NCI-H69 (cell line): ENCODE measurements around the gene CYP46A1.

Experiments
- DNase-seq: peaks from one replicate; lab custom pipeline; 2025; lab: John Stamatoyannopoulos, UW

The CYP46A1 gene

DNA sequence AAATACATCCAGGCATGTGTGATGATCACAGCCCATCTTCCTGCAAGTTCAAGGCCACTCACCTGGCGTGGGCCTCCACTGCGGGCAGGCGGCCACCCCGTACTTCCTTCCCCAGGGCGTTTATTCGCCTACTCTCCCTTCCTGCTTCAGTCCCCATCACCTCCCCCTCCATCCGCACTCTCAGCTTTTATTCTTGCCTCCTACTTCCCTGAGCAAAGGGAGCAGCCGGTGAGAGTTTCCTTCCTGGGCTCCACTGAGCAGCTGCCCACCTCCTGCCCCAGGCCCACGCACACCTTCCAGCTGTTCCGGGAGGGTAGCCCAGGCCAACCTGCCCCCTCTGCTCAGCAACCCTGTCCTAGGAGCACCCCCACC is 4.1 kb downstream of the CYP46A1 start:
- no peak for DNase-seq

- DNase-seq, result no peak
These were observed 4.5 kb downstream of the CYP46A1 start for GRCh38 chr14:99688629-99689028.

GRCh38 chr14:99689266-99690236 is 5.5 kb downstream of the CYP46A1 start:
- no peak for DNase-seq

GRCh38 chr14:99690636-99691035 is 6.5 kb downstream of the CYP46A1 start:
- DNase-seq, result no peak

DNA sequence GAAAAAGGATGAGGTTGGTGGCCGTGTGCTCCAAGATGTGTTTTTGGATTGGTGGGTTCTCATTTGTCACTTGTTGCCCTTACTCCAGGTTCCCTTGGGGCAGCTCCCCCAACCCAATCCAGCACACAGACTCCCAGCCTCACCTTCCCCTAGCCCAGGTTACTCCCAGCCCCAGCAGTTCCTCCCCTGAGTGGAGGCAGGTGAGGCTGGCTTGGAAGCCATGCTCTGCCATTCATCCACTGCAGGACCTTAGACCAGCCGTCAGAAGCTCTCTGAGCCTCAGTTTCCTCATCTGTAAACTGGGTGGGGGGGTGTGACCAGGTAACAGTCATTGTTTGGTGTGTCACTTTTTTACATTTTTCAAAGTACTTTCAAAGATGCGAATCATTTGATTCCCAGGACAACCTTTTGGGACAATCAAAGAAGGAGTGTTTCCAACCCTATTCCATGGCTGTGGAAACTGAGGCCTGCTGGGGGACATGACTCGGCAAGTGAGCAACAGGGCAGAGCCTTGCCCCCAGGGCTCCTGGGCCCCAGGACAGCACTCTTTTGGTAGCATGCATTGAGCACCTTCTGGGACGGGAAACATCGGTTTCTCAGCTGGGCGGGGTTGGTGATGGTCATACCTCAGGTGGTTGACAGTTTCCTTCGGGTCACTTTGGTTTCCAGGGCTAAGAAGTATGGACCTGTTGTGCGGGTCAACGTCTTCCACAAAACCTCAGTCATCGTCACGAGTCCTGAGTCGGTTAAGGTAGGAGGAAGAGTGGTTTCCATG is 7.2 kb downstream of the CYP46A1 start:
- DNase-seq, result no peak

DNA sequence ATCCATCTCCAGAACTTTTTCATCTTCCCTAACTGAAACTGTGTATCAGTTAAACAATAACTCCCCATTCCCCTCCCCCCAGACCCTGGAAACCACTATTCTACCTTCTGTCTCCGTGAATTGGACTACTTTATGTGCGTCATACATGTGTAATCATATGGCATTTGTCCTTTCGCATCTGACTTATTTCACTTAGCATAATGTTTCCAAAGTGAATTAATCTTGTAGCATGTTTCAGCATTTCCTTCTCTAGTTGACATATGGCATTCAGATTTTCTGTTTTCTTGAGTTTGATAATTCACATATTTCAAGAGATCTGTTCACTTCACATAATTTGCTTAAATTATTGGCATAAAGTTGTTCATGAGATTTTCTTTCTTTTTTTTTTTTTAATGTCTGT is 9.8 kb downstream of the CYP46A1 start:
- no peak for DNase-seq

DNA sequence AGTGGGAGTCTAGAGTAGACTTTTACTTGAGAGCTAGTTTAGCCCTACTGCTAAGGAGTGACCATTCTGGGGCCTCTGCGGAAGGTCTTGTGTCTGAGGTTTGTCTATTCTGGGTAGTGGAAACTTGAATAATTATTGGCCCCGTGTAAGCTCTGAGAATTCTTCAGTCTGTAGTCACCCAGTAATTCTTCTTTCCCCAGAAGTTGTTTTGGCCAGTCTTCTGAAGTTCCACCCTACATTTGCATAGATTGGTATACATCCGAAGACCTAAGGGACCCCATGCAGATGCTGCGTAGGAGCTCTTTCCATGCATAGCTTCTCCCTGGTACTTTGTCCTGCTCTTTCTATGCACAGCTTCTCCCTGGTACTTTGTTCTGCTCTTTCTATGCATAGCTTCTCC is 12.8 kb downstream of the CYP46A1 start:
- DNase-seq, result no peak

GRCh38 chr14:99698236-99698635 is 14.1 kb downstream of the CYP46A1 start:
- no peak for DNase-seq

DNA sequence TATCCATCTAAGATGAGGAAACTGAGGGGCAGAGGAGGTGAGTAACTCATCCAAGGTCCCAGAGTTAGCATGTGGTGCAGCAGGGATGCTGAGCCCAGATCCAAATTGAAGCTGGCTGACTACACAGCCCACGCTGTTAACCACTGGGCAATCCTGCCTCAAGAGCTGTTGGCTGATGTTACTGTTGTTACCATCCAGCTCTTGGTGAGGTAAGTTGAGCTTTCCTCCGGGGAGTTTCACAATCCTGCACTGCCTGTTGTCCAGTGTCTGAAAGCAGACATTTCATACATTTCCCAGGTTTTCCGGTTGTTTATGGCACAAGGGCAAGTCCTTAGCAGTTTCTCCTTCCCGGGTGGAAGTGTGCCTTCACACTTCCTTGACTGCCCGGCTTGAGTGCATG is 14.5 kb downstream of the CYP46A1 start:
- DNase-seq, result no peak

DNA sequence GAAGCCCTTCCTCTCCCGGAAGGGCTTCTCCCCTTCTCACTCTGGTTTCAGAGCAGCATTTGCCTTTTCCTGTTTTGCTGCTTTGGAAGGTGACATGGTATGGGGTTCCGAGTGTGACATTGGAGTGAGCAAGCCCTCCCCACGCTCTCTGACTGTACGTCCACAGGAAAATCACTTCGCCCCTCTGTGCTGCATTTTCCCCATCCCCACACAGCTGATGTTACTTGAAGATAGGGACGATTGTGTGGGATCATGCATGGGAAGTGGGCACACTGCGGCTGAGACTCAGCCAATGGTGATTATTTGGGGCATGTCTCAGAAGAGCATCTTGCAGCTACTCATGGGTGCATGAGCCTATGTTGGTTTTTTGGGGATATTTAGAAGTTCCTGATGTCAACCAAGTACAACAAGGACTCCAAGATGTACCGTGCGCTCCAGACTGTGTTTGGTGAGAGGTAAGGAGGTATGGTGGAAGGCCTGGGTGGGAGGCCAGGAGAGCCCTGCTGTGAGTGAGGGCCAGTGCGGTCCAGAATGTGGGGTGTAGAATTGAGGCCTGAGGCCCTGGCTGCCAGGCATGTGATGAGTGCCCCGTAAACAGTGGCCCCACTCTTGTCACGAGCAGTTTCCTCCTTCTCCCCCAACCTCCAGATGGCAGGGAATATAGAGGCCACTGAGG is 15.1 kb downstream of the CYP46A1 start:
- DNase-seq, result no peak

- no peak for DNase-seq
These were observed 15.8 kb downstream of the CYP46A1 start for GRCh38 chr14:99699861-99700260.

DNA sequence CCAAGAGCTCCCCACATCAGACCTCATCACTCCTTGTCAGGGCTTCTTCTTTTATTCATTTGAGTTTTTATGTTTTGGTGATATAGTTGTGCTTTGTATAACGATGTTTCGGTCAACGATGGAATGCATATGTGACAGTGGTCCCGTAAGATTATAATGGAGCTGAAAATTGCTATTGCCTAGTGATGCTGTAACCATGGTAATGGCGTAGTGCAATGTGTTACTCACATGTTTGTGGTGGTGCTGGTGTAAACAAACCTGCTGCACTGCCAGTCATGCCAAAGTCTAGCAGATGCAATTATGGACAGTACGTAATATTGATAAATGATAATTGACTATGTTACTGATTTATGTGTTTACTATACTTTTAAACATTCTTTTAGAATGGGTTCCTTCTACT is 16.3 kb downstream of the CYP46A1 start:
- DNase-seq, result no peak

- DNase-seq, result no peak
These were observed 17.2 kb downstream of the CYP46A1 start for GRCh38 chr14:99701260-99701659.

GRCh38 chr14:99702115-99702514 is 18.0 kb downstream of the CYP46A1 start:
- DNase-seq, result no peak

DNA sequence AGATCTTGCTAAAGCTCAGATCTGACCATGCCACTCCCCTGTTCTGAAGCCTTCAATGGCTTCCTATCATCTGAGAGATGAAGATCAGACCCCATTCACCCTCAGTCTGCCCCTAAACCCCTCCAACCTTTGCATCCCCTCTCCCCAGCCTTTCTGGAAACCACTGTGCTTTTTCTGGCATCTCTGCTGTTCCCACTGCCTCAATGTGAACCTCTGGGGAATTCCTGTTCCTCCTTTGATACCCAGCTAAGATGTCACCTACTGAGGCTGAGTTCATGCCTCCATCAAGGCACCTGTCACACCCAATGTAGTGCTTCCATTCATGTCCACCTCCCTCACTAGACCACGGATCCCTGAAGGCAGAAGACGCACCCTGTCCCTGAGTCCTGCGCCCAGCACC is 19.3 kb downstream of the CYP46A1 start:
- DNase-seq, result no peak

DNA sequence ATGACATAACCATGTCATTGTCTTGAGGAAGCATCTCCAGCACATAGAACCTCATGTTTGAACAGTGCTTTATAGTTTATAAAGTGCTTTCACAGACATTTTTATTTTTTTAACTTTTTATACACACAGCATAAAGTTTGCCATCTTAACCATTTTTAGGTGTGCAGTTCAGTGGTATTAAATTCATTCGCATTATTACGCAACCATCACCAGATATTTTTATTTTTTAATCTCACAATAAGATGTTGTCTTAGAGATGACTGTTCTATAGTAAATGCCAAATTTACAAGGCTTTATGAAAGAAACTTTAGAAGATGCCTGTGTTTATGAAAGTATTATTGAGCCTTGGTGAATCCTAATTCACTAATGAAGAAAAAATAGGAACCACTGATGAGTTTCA is 19.9 kb downstream of the CYP46A1 start:
- DNase-seq, result no peak

- DNase-seq, result no peak
These were observed 22.2 kb downstream of the CYP46A1 start for GRCh38 chr14:99706107-99706900.

DNA sequence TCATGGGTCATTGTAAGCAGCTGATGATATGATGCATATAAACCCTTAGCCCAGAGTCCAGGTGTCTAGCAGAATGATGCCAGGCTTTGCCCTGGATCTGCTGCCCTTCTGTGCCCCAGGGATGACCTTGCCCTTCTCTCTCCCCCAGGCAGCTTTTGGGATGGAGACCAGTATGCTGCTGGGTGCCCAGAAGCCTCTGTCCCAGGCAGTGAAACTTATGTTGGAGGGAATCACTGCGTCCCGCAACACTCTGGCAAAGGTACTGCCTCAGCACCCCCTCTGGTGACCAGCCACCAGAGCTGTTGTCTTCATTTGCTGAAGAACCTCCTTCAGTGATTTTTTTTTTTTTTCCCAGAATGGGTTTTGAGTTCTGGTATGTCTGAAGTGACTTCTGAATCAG is 23.3 kb downstream of the CYP46A1 start:
- DNase-seq, result no peak

- no peak for DNase-seq
These were observed 23.8 kb downstream of the CYP46A1 start for GRCh38 chr14:99707921-99708320.

DNA sequence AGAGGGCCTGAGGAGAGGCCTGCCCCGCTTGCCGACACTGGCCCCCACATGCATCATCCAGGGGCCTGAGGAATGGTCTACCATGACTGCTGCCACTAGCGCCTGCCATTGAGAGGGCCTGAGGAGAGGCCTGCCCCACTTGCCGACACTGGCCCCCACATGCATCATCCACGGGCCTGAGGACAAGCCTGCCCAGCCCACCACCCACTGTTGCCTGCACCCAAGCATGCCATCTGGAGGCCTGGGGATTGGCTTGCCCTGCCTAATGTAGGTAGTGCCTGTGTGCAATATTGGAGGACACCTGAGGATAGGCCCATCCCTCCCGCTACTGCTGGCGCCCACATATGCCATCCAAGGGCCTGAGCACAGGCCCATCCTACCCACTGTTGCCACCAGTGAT is 24.4 kb downstream of the CYP46A1 start:
- no peak for DNase-seq

DNA sequence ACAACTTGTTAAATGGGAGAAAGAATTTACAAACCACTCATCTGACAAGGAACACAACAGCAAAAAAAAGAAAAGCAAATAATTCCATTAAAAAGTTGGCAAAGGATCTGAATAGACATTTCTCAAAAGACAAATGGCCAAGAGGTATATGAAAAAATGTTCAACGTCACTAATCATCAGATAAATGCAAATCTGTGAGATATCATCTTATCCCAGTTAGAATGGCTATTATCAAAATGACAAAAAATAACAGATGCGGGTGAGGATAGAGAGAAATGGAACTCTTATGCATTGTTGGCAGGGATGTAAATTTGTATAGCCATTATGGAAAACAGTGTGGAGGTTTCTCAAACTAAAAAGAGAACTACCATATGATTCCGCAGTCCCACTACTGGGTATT is 29.9 kb downstream of the CYP46A1 start:
- no peak for DNase-seq
